DOHH2 (cell line): ENCODE measurements around the gene PACS2.

Source experiments
- CTCF ChIP-seq: fragments of 200-600 bp; sonication (generic); IDR thresholded peaks from one replicate; pipeline ENCODE4 v1.5.1; 2014; ENCODE audit warnings: antibody characterized with exemption, mild to moderate bottlenecking, low read depth, low read length; ENCODE audit not compliant: poor library complexity, severe bottlenecking
- EZH2phosphoT487 ChIP-seq: fragments of 200-600 bp; sonication (generic); IDR thresholded peaks from 2 replicates; pipeline ENCODE4 v1.6.1; 2017; ENCODE audit warnings: borderline replicate concordance, mild to moderate bottlenecking, antibody characterized with exemption, low read length, moderate library complexity, mixed read lengths

- no peak for TF ChIP-seq CTCF
- no peak for TF ChIP-seq EZH2phosphoT487
Measured at GRCh38 chr14:105326568-105326867, 12.0 kb downstream of the PACS2 start.
